Pancreas (tissue), 10 donors: Measurements from ENCODE around the gene DTNB. TPM values are rescaled to one million over a fixed set of nuclear protein-coding genes. Genes with fewer than 3 reads are reported as not detected.

Source experiments
- ATAC-seq, 4 donors: fragments of 200-7000 bp; cut with Tn5 transposase; one replicate each; pipeline versions ENCODE4 v1.8.0 to v1.9.1; 2020; ENCODE audit warnings: mild to moderate bottlenecking in 4 of 4, moderate library complexity in 4 of 4
- DNase-seq, 6 donors: peaks; one replicate each; pipeline ENCODE4 v3.0.0-alpha.2; 2020
- FAIRE-seq: peaks from 2 replicates; lab custom pipeline; 2012; peaks lifted over from hg19 to GRCh38; lab: Jason Lieb, UNC
- H3K27ac ChIP-seq, 4 donors: fragments of 200-600 bp; sonication (generic); 1 replicate in 3 of 4; 2 replicates in 1 of 4; pipeline versions ENCODE4 v1.5.0 to v1.8.0; 2020
- H3K27me3 ChIP-seq, 4 donors: fragments of 200-600 bp; one replicate each; pipeline ENCODE4 v1.8.0; 2021
- H3K36me3 ChIP-seq, 3 donors: fragments of 200-600 bp; sonication (generic) in 1 of 3; one replicate each; pipeline versions ENCODE4 v1.5.0 to v1.8.0; 2020 to 2021
- H3K4me1 ChIP-seq, 3 donors: fragments of 200-600 bp; one replicate each; pipeline ENCODE4 v1.8.0; 2021
- H3K4me3 ChIP-seq, 4 donors: fragments of 200-600 bp; sonication (generic) in 2 of 4; one replicate each; pipeline versions ENCODE4 v1.5.0 to v1.8.0; 2020 to 2021
- H3K9me3 ChIP-seq, 4 donors: fragments of 200-600 bp; one replicate each; pipeline ENCODE4 v1.8.0; 2021
- CTCF ChIP-seq, 4 donors: fragments of 200-600 bp; sonication (generic) in 3 of 4; IDR thresholded peaks; one replicate each; pipeline versions ENCODE4 v1.5.0 to v1.8.0; 2021; ENCODE audit warnings: antibody characterized with exemption in 4 of 4
- WGBS, 2 donors: extraction: QIAGEN DNeasy Blood & Tissue Kit; methylation state at CpG; one replicate each; pipeline ENCODE4 v1.1.7; 2013; 5-methylcytosine and 5-hydroxymethylcytosine counted together
- intact Hi-C, 3 donors: fragments of 100-400 bp; cut with DNase I; formaldehyde crosslinking; loops; one replicate each; pipeline versions ENCODE4 v1.11.1 to v1.14.2; 2022
- polyA plus RNA-seq, 2 donors: library from polyadenylated mRNA; stranded (reverse); fragments of 200-250 nt; gene quantifications; one replicate each; pipeline ENCODE4 v1.2.3, GENCODE V29; 2013
- total RNA-seq, 6 donors: library from RNA; stranded (reverse); fragmentation: NEBNext Ultra II Directional in 4 of 6; extraction: Animal tissue kit (Norgen Biotek cat#: 25700) in 4 of 6; gene quantifications; one replicate each; pipeline versions ENCODE4 v1.2.1 to v1.2.4, GENCODE V29; 2021 to 2023
- donor health status: healthy with polysubstance abuse.
- donor health status: DM: no; HTN: no; CAD: no; lungs with moderate emphysema.
- donor health status: DM: no; HTN: no; CAD: no.
- donor health status: control.
- donor health status: control.
- donor health status: Bipolar disorder and iron deficiency.
- donor health status: DM: yes; HTN: yes; CAD: no.
- donor health status: DM: no; HTN: no; CAD: no.
- donor health status: DM: no; HTN: no; CAD: no.
- donor health status: DM: yes; HTN: yes; CAD: no.

DTNB gene
- total and polyA plus RNA-seq, 8 donors = 10.8 to 27.8 (median 15.1) TPM

- Histone ChIP-seq H3K27me3 (no peaks in the 10 kb centered on the region), H3K9me3 (no peaks in the 10 kb centered on the region), H3K27ac (no peak overlapping the region), H3K4me1 (no peaks in the 10 kb centered on the region), H3K4me3 (no peak overlapping the region), H3K36me3 (no peaks in the 10 kb centered on the region)
- no peak for TF ChIP-seq CTCF (IDR thresholded peaks at IDR 0.05)
- FAIRE-seq = no peak
- intact Hi-C loops = no loop called here
- ATAC-seq = no peak
- DNase-seq = peak in 1 of 6 donors; percentile 2
- 68 to 72% methylated on average over 20 of the region's 20 CpGs for WGBS, 2 donors
Observed at GRCh38 chr2:25684577-25685473, 11.4 kb upstream of the DTNB start.

GRCh38 chr2:25682082-25682481, 8.7 kb upstream of the DTNB start:
- Histone ChIP-seq H3K4me3 (no peak overlapping the region), H3K4me1 (no peaks in the 10 kb centered on the region), H3K27me3 (no peaks in the 10 kb centered on the region), H3K9me3 (no peaks in the 10 kb centered on the region), H3K27ac (no peak overlapping the region), H3K36me3 (no peaks in the 10 kb centered on the region)
- ATAC-seq (no peak), DNase-seq (no peak), FAIRE-seq (no peak)
- intact Hi-C loops = no loop called here
- TF ChIP-seq CTCF (IDR thresholded peaks at IDR 0.05) = no peak
- WGBS, 2 donors = 78 to 84% methylated on average over 4 of the region's 4 CpGs

GRCh38 chr2:25677877-25678276, 4.5 kb upstream of the DTNB start:
- H3K4me3 ChIP-seq = no peak overlapping the region
- H3K27me3 ChIP-seq = no peaks in the 10 kb centered on the region
- H3K27ac ChIP-seq = no peak overlapping the region
- WGBS, 2 donors = 94 to 96% methylated on average over 4 of the region's 4 CpGs
- no peak for TF ChIP-seq CTCF (IDR thresholded peaks at IDR 0.05)
- DNase-seq (no peak), FAIRE-seq (no peak), ATAC-seq (no peak)
- no peaks in the 10 kb centered on the region for H3K36me3 ChIP-seq
- H3K4me1 ChIP-seq = no peaks in the 10 kb centered on the region
- no peaks in the 10 kb centered on the region for H3K9me3 ChIP-seq
- intact Hi-C loops = no loop called here

GRCh38 chr2:25674077-25674362, 643 bp upstream of the DTNB start:
- Histone ChIP-seq H3K27me3 (no peaks in the 10 kb centered on the region), H3K4me3 (peak overlapping the region; percentile 41 to 91 (median 66))

More at GRCh38 chr2:25674077-25674362, 643 bp upstream of the DTNB start:
- WGBS, 2 donors = 10 to 14% methylated on average over 10 of the region's 10 CpGs
- no peak for DNase-seq
- peak in 1 of 4 donors; percentile 25 for ATAC-seq
- intact Hi-C loops = no loop called here
- FAIRE-seq = no peak
- Histone ChIP-seq H3K27ac (peak overlapping the region in 2 of 4 donors; percentile 67 to 73), H3K36me3 (no peaks in the 10 kb centered on the region), H3K4me1 (peaks cover 9 to 14% (median 10%) of the 10 kb centered on the region in 3 donors), H3K9me3 (no peaks in the 10 kb centered on the region)
- TF ChIP-seq CTCF (IDR thresholded peaks at IDR 0.05) = no peak
